ENCODE measurements around the gene PDGFRA. TPM values are rescaled to one million over a fixed set of nuclear protein-coding genes. Genes with fewer than 3 reads are reported as not detected.

Gene PDGFRA
- total RNA-seq, 4 donors from 2014 or later: 20.6 to 190 (median 65.5) TPM

DNA sequence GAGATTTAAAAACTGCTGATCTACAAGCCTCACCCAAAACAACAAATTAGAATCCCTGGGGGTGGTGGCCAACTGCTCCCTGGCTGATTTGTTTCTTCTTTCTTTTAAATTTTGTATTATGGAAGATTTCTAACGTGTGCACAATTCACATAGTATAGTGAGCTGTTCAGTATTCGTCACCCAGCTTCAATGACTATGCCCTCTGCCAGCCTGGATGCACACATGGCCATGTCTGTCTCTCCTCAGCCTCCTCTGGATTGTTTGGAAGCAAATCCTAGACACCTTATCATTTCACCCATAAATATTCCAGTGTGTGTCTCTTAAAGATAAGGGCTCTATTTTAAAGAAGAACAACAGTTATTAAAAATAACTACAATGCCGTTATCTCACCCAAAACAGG, 61.9 kb downstream of the PDGFRA start:
- TF ChIP-seq EP300 (IDR thresholded peaks at IDR 0.05; ENCODE audit: low read depth) (no peak), POLR2AphosphoS5 (IDR thresholded peaks at IDR 0.05) (no peak), POLR2A (IDR thresholded peaks at IDR 0.05) (no peak)
- TF ChIP-seq, protein P1, sequence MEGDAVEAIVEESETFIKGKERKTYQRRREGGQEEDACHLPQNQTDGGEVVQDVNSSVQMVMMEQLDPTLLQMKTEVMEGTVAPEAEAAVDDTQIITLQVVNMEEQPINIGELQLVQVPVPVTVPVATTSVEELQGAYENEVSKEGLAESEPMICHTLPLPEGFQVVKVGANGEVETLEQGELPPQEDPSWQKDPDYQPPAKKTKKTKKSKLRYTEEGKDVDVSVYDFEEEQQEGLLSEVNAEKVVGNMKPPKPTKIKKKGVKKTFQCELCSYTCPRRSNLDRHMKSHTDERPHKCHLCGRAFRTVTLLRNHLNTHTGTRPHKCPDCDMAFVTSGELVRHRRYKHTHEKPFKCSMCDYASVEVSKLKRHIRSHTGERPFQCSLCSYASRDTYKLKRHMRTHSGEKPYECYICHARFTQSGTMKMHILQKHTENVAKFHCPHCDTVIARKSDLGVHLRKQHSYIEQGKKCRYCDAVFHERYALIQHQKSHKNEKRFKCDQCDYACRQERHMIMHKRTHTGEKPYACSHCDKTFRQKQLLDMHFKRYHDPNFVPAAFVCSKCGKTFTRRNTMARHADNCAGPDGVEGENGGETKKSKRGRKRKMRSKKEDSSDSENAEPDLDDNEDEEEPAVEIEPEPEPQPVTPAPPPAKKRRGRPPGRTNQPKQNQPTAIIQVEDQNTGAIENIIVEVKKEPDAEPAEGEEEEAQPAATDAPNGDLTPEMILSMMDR (IDR thresholded peaks at IDR 0.05): no peak
- in situ Hi-C loops (cut with MboI; ENCODE audit: low pct_ligation_motif_present in 1 of 4, low pct_unique_long_range_greater_than_20kb in 1 of 4, low sequenced_read_pairs in 3 of 4): no loop called here
- Histone ChIP-seq H3K27ac (no peak overlapping the region), H3K4me3 (no peak overlapping the region), H3K9me3 (no peaks in the 10 kb centered on the region), H3K36me3 (no peaks in the 10 kb centered on the region), H3K27me3 (no peaks in the 10 kb centered on the region), H3K4me1 (no peaks in the 10 kb centered on the region)
- 77 to 81% methylated on average over 3 of the region's 3 CpGs for WGBS, 2 donors (ENCODE audit: low coverage in 1 of 2)
- no peak for DNase-seq
- intact Hi-C loops (cut with DNase I; ENCODE audit: low total_unique reads): no loop called here

DNA sequence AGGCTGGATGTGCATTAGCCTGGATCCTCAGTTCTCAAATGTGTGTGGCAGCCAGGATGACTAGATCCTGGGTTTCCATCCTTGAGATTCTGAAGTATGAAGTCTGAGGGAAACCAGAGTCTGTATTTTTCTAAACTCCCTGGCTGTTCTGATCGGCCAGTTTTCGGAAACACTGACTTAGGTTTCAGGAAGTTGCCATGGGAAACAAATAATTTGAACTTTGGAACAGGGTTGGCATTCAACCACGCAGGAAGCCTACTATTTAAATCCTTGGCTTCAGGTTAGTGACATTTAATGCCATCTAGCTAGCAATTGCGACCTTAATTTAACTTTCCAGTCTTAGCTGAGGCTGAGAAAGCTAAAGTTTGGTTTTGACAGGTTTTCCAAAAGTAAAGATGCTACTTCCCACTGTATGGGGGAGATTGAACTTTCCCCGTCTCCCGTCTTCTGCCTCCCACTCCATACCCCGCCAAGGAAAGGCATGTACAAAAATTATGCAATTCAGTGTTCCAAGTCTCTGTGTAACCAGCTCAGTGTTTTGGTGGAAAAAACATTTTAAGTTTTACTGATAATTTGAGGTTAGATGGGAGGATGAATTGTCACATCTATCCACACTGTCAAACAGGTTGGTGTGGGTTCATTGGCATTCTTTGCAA, 67.6 kb downstream of the PDGFRA start:
- WGBS, 2 donors (ENCODE audit: low coverage in 1 of 2): 55 to 59% methylated on average over 5 to 7 of the region's 7 CpGs
- H3K9me3 ChIP-seq: no peaks in the 10 kb centered on the region
- DNase-seq: no peak
- no peak overlapping the region for H3K27ac ChIP-seq
- in situ Hi-C loops (cut with MboI; ENCODE audit: low pct_ligation_motif_present in 1 of 4, low pct_unique_long_range_greater_than_20kb in 1 of 4, low sequenced_read_pairs in 3 of 4) (no loop called here), intact Hi-C loops (cut with DNase I; ENCODE audit: low total_unique reads) (no loop called here)
- TF ChIP-seq, protein P1 (IDR thresholded peaks at IDR 0.05): no peak
- TF ChIP-seq POLR2A (IDR thresholded peaks at IDR 0.05): no peak
- no peak for TF ChIP-seq EP300 (IDR thresholded peaks at IDR 0.05; ENCODE audit: low read depth)
- TF ChIP-seq POLR2AphosphoS5 (IDR thresholded peaks at IDR 0.05): no peak
- H3K27me3 ChIP-seq: no peaks in the 10 kb centered on the region
- H3K4me1 ChIP-seq: no peaks in the 10 kb centered on the region
- no peaks in the 10 kb centered on the region for H3K36me3 ChIP-seq
- no peak overlapping the region for H3K4me3 ChIP-seq

DNA sequence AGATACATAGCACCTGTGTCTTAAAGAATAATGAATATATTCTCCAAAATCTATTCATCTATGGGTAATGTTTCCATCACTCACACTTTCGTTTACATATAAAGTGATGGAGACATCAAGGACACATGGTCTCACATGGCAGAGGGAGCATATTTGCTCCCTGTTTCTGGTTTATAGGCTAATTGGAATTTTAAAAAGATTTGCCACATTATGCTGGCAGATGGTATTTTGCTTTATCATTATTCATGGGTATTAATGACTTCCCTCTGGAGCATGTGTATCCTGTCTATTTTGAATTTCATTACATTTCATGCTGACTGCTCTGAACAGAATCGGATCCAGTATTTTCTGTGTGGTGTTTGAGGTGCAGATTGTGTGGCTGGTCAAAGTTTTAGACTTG, 79.0 kb downstream of the PDGFRA start:
- TF ChIP-seq EP300 (IDR thresholded peaks at IDR 0.05; ENCODE audit: low read depth) (no peak), POLR2A (IDR thresholded peaks at IDR 0.05) (no peak), POLR2AphosphoS5 (IDR thresholded peaks at IDR 0.05) (no peak)
- TF ChIP-seq, protein P1 (IDR thresholded peaks at IDR 0.05): no peak
- Histone ChIP-seq H3K36me3 (no peaks in the 10 kb centered on the region), H3K9me3 (no peaks in the 10 kb centered on the region), H3K27ac (no peak overlapping the region), H3K4me1 (no peaks in the 10 kb centered on the region), H3K4me3 (no peak overlapping the region), H3K27me3 (peaks cover 4% of the 10 kb centered on the region)
- whole genome bisulfite sequencing, 2 donors (ENCODE audit: low coverage in 1 of 2): 50 to 68% methylated on average over 2 of the region's 2 CpGs
- in situ Hi-C loops (cut with MboI; ENCODE audit: low pct_ligation_motif_present in 1 of 4, low pct_unique_long_range_greater_than_20kb in 1 of 4, low sequenced_read_pairs in 3 of 4): loop anchor here in 1 of 4 donors (25.0 kb wide), 3 partner anchors 529 to 1004 kb away; no protein-coding TSS in a partner anchor
- intact Hi-C loops (cut with DNase I; ENCODE audit: low total_unique reads): no loop called here
- no peak for DNase-seq

DNA sequence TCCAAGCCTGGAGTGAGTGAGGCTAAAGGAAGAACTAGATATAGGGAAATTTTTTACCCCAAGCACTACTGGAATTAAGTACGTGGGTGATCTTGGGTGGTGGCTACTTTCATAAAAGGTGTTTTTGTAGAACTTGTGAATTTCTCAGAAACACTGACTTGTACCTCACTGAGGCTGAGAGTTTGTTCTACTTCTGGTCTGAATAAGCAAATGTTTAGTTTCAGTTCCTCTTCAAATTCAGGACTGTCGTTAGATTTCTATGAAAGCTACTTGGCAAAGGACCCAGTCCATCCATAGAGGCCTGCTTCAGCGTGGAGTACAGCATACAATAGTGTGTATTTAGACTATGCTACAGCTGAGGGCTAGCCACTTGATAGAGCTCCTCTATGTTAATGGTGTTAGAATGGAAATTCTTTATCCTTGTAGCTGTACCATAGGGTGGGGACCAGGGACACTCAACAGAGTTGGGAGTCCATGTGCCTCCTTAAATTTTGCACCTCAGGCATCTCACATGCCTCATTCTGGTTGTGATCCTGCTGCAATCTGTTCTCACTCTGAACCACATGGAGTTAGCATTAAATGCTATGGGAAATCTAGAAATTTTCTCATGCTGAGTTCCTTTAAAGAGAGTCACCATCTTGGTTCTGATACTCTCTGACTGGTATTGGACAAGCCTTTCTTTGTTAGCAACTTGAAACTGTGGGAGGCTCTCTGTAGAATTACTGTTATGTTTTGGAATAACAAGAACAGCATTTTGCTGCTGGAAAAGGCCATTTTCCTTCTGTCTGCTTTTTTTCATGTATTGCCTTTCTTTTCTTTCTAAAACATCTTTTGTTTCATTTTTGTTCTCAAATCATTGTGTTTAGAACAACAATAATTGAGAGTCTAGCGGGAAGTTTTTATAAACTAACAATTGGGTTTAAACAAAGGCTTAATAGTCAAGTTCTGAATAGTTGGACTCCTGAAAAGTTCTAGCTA, 86.8 kb downstream of the PDGFRA start:
- WGBS, 2 donors (ENCODE audit: low coverage in 1 of 2): 57 to 60% methylated on average over 1 to 4 of the region's 4 CpGs
- Histone ChIP-seq H3K27ac (no peak overlapping the region), H3K4me3 (no peak overlapping the region), H3K9me3 (no peaks in the 10 kb centered on the region), H3K36me3 (no peaks in the 10 kb centered on the region), H3K4me1 (no peaks in the 10 kb centered on the region), H3K27me3 (peaks cover 4% of the 10 kb centered on the region)
- in situ Hi-C loops (cut with MboI; ENCODE audit: low pct_ligation_motif_present in 1 of 4, low pct_unique_long_range_greater_than_20kb in 1 of 4, low sequenced_read_pairs in 3 of 4): loop anchor here in 1 of 4 donors (25.0 kb wide), 3 partner anchors 521 to 996 kb away; no protein-coding TSS in a partner anchor
- TF ChIP-seq EP300 (IDR thresholded peaks at IDR 0.05; ENCODE audit: low read depth) (no peak), POLR2A (IDR thresholded peaks at IDR 0.05) (no peak), POLR2AphosphoS5 (IDR thresholded peaks at IDR 0.05) (no peak)
- TF ChIP-seq, protein P1 (IDR thresholded peaks at IDR 0.05): no peak
- intact Hi-C loops (cut with DNase I; ENCODE audit: low total_unique reads): no loop called here
- DNase-seq: no peak

Data from transverse colon (tissue), 4 donors.